Erythroblast (primary cell): ENCODE measurements around the gene UPK3B.
"Not testable (repeated sequence)": the region's sequence is repeated elsewhere in the genome, so short reads cannot be mapped to it uniquely, and the experiment has no call there.

Experiments
- GATA1 ChIP-seq: IDR thresholded peaks from 2 replicates; pipeline ENCODE4 v1.6.1; 2011; ENCODE audit warnings: low read depth, mild to moderate bottlenecking, control low read depth, low read length, moderate library complexity
- POLR2A ChIP-seq: IDR thresholded peaks from 2 replicates; pipeline ENCODE4 v1.6.1; 2011; ENCODE audit warnings: mild to moderate bottlenecking, low read length

- not testable (repeated sequence) for TF ChIP-seq POLR2A, GATA1
Measured at GRCh38 chr7:76502224-76502623, 8.1 kb upstream of the UPK3B start.
